ENCODE data around the gene HES4.

DNA sequence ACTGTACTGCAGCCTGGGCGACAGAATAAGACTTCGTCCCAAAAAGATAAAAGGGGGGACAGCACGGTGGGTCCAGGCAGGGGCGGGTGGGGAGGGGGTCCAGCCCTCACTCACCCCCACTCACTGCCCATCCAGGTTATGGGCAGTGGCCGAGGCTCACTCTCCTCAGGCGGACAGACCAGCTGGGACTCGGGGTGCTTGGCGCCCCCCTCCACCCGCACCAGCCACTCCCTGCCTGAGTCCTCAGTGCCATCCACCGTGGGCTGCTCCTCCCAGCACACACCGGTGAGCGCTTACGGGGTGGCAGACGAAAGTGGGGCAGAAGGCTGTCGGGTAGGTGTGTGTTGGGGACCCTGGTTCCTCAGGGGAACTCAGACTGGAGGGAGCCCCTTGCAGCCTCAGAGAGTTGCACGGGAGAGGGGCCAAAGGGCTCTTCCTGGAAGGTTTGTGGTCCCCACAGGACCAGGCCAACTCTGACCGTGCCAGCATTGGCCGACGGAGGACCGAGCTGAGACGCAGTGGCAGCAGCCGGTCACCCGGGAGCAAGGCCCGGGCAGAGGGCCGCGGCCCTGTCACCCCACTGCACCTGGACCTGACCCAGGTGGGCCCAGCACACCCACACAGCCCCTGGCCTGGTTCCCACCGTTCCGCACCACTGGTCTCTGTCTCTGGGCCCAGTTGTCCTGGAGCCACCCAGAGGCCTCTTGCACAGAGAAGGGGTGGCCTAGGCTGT lies 27.0 kb downstream of the HES4 start:
- TF ChIP-seq MTA3 (IDR thresholded peaks at IDR 0.05; ENCODE audit: borderline replicate concordance, low read length) (no peak), ELK1 (IDR thresholded peaks at IDR 0.05; ENCODE audit: low read depth, low read length) (no peak), POLR2A (IDR thresholded peaks at IDR 0.05; ENCODE audit: low read depth, low read length) (no peak)

All from GM12878 (cell line).